ENCODE results near the gene RPS3A. TPM values are rescaled to one million over a fixed set of nuclear protein-coding genes. Genes with fewer than 3 reads are reported as not detected.

RPS3A gene
- total and polyA plus RNA-seq, 5 experiments from 2014 or later, result 4,708 to 6,808 (median 4,849) TPM

- Mint-ChIP-seq H3K27me3 (peaks cover 0 to 2% (median 1%) of the 10 kb centered on the region in 5 donors), H3K27ac (peak overlapping the region in 1 of 10 donors; percentile 35), H3K4me1 (peaks cover 2 to 20% (median 8%) of the 10 kb centered on the region in 4 donors), H3K9me3 (peaks cover 0 to 4% (median 0%) of the 10 kb centered on the region in 9 donors), H3K36me3 (peaks cover 0 to 2% (median 1%) of the 10 kb centered on the region in 3 donors), H3K4me3 (no peak overlapping the region)
- DNase-seq (no peak), ATAC-seq (no peak)
- POLR2A ChIA-PET, result interaction anchor here (0.6 kb wide), 2 partner anchors 17 to 256 kb away, joined by 3 read pairs; no protein-coding TSS in a partner anchor
Measured at GRCh38 chr4:151095142-151095541, 4.3 kb upstream of the RPS3A start.

- peak overlapping the region; percentile 97 to 99 (median 98) for H3K27ac Mint-ChIP-seq
- peaks cover 10 to 28% (median 21%) of the 10 kb centered on the region in 3 donors for H3K36me3 Mint-ChIP-seq
- H3K4me3 Mint-ChIP-seq, result peak overlapping the region in 7 of 10 donors; percentile 50 to 98 (median 95)
- no peak for DNase-seq
- peaks cover 0 to 4% (median 0%) of the 10 kb centered on the region in 9 donors for H3K9me3 Mint-ChIP-seq
- no peak for ATAC-seq
- peaks cover 0 to 2% (median 0%) of the 10 kb centered on the region in 5 donors for H3K27me3 Mint-ChIP-seq
- peaks cover 12 to 45% (median 31%) of the 10 kb centered on the region in 4 donors for H3K4me1 Mint-ChIP-seq
- POLR2A ChIA-PET, result interaction anchor here (1.5 kb wide), 1 partner anchor 1682 kb away, joined by 5 read pairs; the partner anchor contains the start of genes ARFIP1 and TIGD4
Measured at GRCh38 chr4:151097759-151098158, 1.7 kb upstream of the RPS3A start.

GRCh38 chr4:151098979-151099228, 524 bp upstream of the RPS3A start:
- H3K27ac Mint-ChIP-seq, result peak overlapping the region; percentile 97 to 99 (median 98)
- POLR2A ChIA-PET, result interaction anchor here (0.7 to 1.6 kb wide), 8 partner anchors 10 to 1680 kb away, joined by 3 to 18 read pairs (median 4); partner anchors contain the start of genes ARFIP1, FBXW7, LRBA and TIGD4
- DNase-seq, result no peak
- H3K27me3 Mint-ChIP-seq, result peaks cover 0 to 2% (median 0%) of the 10 kb centered on the region in 5 donors
- H3K36me3 Mint-ChIP-seq, result peaks cover 10 to 39% (median 23%) of the 10 kb centered on the region in 3 donors
- peak overlapping the region; percentile 94 to 100 (median 96) for H3K4me3 Mint-ChIP-seq
- H3K4me1 Mint-ChIP-seq, result peaks cover 13 to 50% (median 33%) of the 10 kb centered on the region in 4 donors
- peaks cover 0 to 4% (median 0%) of the 10 kb centered on the region in 9 donors for H3K9me3 Mint-ChIP-seq
- ATAC-seq, result no peak

GRCh38 chr4:151099976-151100417, 569 bp downstream of the RPS3A start:
- ATAC-seq, result no peak
- Mint-ChIP-seq H3K27me3 (peaks cover 0 to 2% (median 0%) of the 10 kb centered on the region in 5 donors), H3K36me3 (peaks cover 10 to 50% (median 26%) of the 10 kb centered on the region in 3 donors), H3K4me1 (peaks cover 14 to 50% (median 37%) of the 10 kb centered on the region in 4 donors), H3K27ac (peak overlapping the region; percentile 97 to 99 (median 98)), H3K4me3 (peak overlapping the region; percentile 94 to 100 (median 96)), H3K9me3 (peaks cover 0 to 4% (median 0%) of the 10 kb centered on the region in 9 donors)
- POLR2A ChIA-PET, result interaction anchor here (0.5 to 2.3 kb wide), 6 partner anchors 8 to 1436 kb away, joined by 3 to 11 read pairs (median 4); partner anchors contain the start of genes FBXW7 and LRBA
- DNase-seq, result peak in 1 of 10 donors; percentile 6

- peaks cover 14 to 50% (median 37%) of the 10 kb centered on the region in 4 donors for H3K4me1 Mint-ChIP-seq
- H3K9me3 Mint-ChIP-seq, result peaks cover 0 to 4% (median 0%) of the 10 kb centered on the region in 9 donors
- POLR2A ChIA-PET, result interaction anchor here (0.5 to 2.3 kb wide), 6 partner anchors 8 to 1436 kb away, joined by 3 to 11 read pairs (median 4); partner anchors contain the start of genes FBXW7 and LRBA
- no peak for ATAC-seq
- DNase-seq, result peak in 1 of 10 donors; percentile 8
- H3K4me3 Mint-ChIP-seq, result peak overlapping the region; percentile 94 to 100 (median 96)
- H3K27me3 Mint-ChIP-seq, result peaks cover 0 to 2% (median 0%) of the 10 kb centered on the region in 5 donors
- peaks cover 10 to 55% (median 26%) of the 10 kb centered on the region in 3 donors for H3K36me3 Mint-ChIP-seq
- peak overlapping the region; percentile 97 to 99 (median 98) for H3K27ac Mint-ChIP-seq
Measured at GRCh38 chr4:151100531-151100930, 1.1 kb downstream of the RPS3A start.

- POLR2A ChIA-PET, result no interaction called here
- H3K36me3 Mint-ChIP-seq, result peaks cover 10 to 87% (median 40%) of the 10 kb centered on the region in 3 donors
- DNase-seq (no peak), ATAC-seq (no peak)
- peaks cover 0 to 4% (median 0%) of the 10 kb centered on the region in 9 donors for H3K9me3 Mint-ChIP-seq
- H3K27ac Mint-ChIP-seq, result peak overlapping the region in 1 of 10 donors; percentile 55
- no peak overlapping the region for H3K4me3 Mint-ChIP-seq
- peaks cover 15 to 46% (median 42%) of the 10 kb centered on the region in 4 donors for H3K4me1 Mint-ChIP-seq
- H3K27me3 Mint-ChIP-seq, result peaks cover 0 to 2% (median 0%) of the 10 kb centered on the region in 5 donors
Measured at GRCh38 chr4:151103758-151104157, 4.3 kb downstream of the RPS3A start.

DNA sequence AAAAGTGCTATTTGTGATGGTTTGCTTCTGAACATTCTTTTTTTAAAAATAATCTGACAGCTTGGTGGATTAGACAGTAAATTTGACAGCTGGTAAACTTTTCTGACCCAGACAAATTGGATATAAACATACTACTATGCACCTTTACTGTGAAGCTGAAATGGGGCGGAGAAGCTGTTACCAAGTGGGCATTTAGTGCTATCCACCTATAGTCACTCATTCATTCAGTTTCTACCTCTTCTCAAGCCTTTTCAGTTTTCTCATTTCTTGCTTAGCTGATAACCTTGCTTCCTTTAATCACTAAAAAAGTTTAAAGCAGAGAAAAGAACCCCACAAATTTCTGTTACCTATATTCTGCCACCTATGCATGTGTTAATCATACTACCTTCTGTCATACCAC, 5.2 kb downstream of the RPS3A start:
- Mint-ChIP-seq H3K9me3 (peaks cover 0 to 2% (median 0%) of the 10 kb centered on the region in 9 donors), H3K36me3 (peaks cover 10 to 87% (median 40%) of the 10 kb centered on the region in 3 donors), H3K27me3 (no peaks in the 10 kb centered on the region), H3K4me3 (no peak overlapping the region), H3K27ac (peak overlapping the region in 3 of 10 donors; percentile 4 to 15 (median 5)), H3K4me1 (peaks cover 15 to 44% (median 39%) of the 10 kb centered on the region in 4 donors)
- ATAC-seq, result no peak
- DNase-seq, result no peak
- POLR2A ChIA-PET, result interaction anchor here (0.6 kb wide), 1 partner anchor 16 kb away, joined by 3 read pairs; no protein-coding TSS in a partner anchor

- H3K4me1 Mint-ChIP-seq, result peaks cover 12 to 38% (median 32%) of the 10 kb centered on the region in 4 donors
- no peak for ATAC-seq
- H3K9me3 Mint-ChIP-seq, result no peaks in the 10 kb centered on the region
- POLR2A ChIA-PET, result no interaction called here
- no peaks in the 10 kb centered on the region for H3K27me3 Mint-ChIP-seq
- peaks cover 10 to 83% (median 35%) of the 10 kb centered on the region in 3 donors for H3K36me3 Mint-ChIP-seq
- no peak overlapping the region for H3K4me3 Mint-ChIP-seq
- H3K27ac Mint-ChIP-seq, result peak overlapping the region in 2 of 10 donors; percentile 20 to 61
- DNase-seq, result no peak
Measured at GRCh38 chr4:151105454-151106032, 6.1 kb downstream of the RPS3A start.

GRCh38 chr4:151107063-151107462, 7.6 kb downstream of the RPS3A start:
- H3K36me3 Mint-ChIP-seq, result peaks cover 4 to 68% (median 25%) of the 10 kb centered on the region in 3 donors

DNA sequence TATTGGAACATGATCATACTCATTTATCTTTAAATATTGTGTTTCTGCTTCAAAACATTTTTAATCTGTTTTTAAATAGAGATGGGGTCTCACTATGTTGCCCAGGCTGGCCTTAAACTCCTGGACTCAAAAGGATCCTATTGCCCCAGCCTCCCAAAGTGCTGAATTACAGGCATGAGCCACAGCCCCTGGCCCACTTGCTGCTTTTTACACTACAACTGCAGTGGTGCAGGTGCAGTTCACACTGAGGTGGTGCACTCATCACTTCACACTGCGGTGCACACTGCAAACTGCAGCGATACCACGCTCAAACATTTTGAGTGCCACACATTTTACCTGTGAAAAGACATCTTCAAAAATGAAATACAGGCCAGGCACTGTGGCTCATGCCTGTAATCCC, 10.8 kb downstream of the RPS3A start:
- Mint-ChIP-seq H3K9me3 (no peaks in the 10 kb centered on the region), H3K4me3 (no peak overlapping the region), H3K36me3 (peaks cover 0 to 36% (median 13%) of the 10 kb centered on the region in 3 donors), H3K27me3 (no peaks in the 10 kb centered on the region), H3K27ac (peak overlapping the region in 1 of 10 donors; percentile 44), H3K4me1 (peaks cover 3 to 11% (median 7%) of the 10 kb centered on the region in 4 donors)
- POLR2A ChIA-PET, result no interaction called here
- ATAC-seq, result no peak
- no peak for DNase-seq

More at GRCh38 chr4:151107063-151107462, 7.6 kb downstream of the RPS3A start:
- H3K9me3 Mint-ChIP-seq, result no peaks in the 10 kb centered on the region
- ATAC-seq (no peak), DNase-seq (no peak)
- H3K4me3 Mint-ChIP-seq, result peak overlapping the region in 1 of 10 donors; percentile 41
- H3K4me1 Mint-ChIP-seq, result peaks cover 8 to 24% (median 19%) of the 10 kb centered on the region in 4 donors
- peak overlapping the region in 7 of 10 donors; percentile 5 to 63 (median 27) for H3K27ac Mint-ChIP-seq
- H3K27me3 Mint-ChIP-seq, result no peaks in the 10 kb centered on the region
- POLR2A ChIA-PET, result no interaction called here

- H3K36me3 Mint-ChIP-seq, result no peaks in the 10 kb centered on the region
- POLR2A ChIA-PET, result interaction anchor here (0.9 kb wide), 1 partner anchor 16 kb away, joined by 4 read pairs; no protein-coding TSS in a partner anchor
- no peak for DNase-seq
- peaks cover 0 to 6% (median 3%) of the 10 kb centered on the region in 4 donors for H3K4me1 Mint-ChIP-seq
- no peaks in the 10 kb centered on the region for H3K27me3 Mint-ChIP-seq
- H3K27ac Mint-ChIP-seq, result peak overlapping the region in 1 of 10 donors; percentile 22
- no peak overlapping the region for H3K4me3 Mint-ChIP-seq
- no peaks in the 10 kb centered on the region for H3K9me3 Mint-ChIP-seq
- no peak for ATAC-seq
Measured at GRCh38 chr4:151114338-151114737, 14.9 kb downstream of the RPS3A start.

- POLR2A ChIA-PET, result no interaction called here
- ATAC-seq, result no peak
- Mint-ChIP-seq H3K9me3 (no peaks in the 10 kb centered on the region), H3K4me3 (no peak overlapping the region), H3K27me3 (no peaks in the 10 kb centered on the region), H3K27ac (no peak overlapping the region), H3K36me3 (no peaks in the 10 kb centered on the region), H3K4me1 (peaks cover 0 to 6% (median 3%) of the 10 kb centered on the region in 4 donors)
- DNase-seq, result no peak
Measured at GRCh38 chr4:151114986-151115385, 15.6 kb downstream of the RPS3A start.

Measured in naive thymus-derived CD8-positive, alpha-beta T cell (primary cell).